ENCODE measurements around the gene REXO5. TPM values are rescaled to one million over a fixed set of nuclear protein-coding genes. Genes with fewer than 3 reads are reported as not detected.

REXO5 gene
- total RNA-seq, 2 donors from 2014 or later: 2.3 to 3.6 TPM

GRCh38 chr16:20807862-20808261, 1.5 kb downstream of the REXO5 start:
- H3K27ac ChIP-seq: no peak overlapping the region
- H3K36me3 ChIP-seq (replicated peaks in 1 of 2; ENCODE audit: insufficient read depth in 1 of 2, low read depth in 2 of 2): no peaks in the 10 kb centered on the region
- H3K4me1 ChIP-seq: peaks cover 22% of the 10 kb centered on the region
- TF ChIP-seq POLR2A (IDR thresholded peaks at IDR 0.05): no peak
- TF ChIP-seq CTCF (IDR thresholded peaks at IDR 0.05): no peak
- ATAC-seq (no peak), DNase-seq (no peak)
- H3K4me3 ChIP-seq: no peak overlapping the region
- H3K9me3 ChIP-seq: no peaks in the 10 kb centered on the region
- intact Hi-C loops (cut with DNase I): no loop called here
- 91% methylated on average over 11 of the region's 11 CpGs for WGBS, 2 donors
- no peaks in the 10 kb centered on the region for H3K27me3 ChIP-seq

DNA sequence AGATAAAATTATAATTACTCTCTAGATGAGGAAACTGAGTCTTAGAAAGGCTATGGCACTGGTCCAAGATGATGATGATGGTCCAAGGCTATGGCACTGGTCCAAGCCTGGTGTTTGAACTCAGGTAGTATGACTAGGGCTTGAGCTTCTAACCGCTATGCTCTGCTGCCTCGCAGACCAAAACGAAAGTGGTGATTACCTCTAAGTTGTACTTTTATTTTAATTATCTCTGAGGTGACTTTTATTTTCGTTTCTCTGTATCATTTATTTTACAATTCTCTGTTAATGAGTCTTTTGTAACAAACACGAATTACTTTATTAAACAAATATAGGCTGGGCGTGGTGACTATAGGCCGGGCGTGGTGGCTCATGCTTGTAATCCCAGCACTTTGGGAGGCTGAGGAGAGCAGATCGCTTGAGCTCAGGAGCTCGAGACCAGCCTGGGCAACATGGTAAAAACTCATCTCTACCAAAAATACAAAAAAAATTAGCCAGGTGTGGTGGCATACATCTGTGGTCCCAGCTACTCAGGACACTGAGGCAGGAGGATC, 5.6 kb downstream of the REXO5 start:
- Histone ChIP-seq H3K27me3 (no peaks in the 10 kb centered on the region), H3K27ac (no peak overlapping the region), H3K4me3 (no peak overlapping the region), H3K9me3 (no peaks in the 10 kb centered on the region), H3K4me1 (peaks cover 3% of the 10 kb centered on the region), H3K36me3 (replicated peaks in 1 of 2; ENCODE audit: insufficient read depth in 1 of 2, low read depth in 2 of 2) (no peaks in the 10 kb centered on the region)
- ATAC-seq: no peak
- WGBS, 2 donors: 85 to 91% methylated on average over 10 of the region's 10 CpGs
- DNase-seq: no peak
- intact Hi-C loops (cut with DNase I): no loop called here
- TF ChIP-seq POLR2A (IDR thresholded peaks at IDR 0.05) (no peak), CTCF (IDR thresholded peaks at IDR 0.05) (no peak)

- Histone ChIP-seq H3K4me3 (no peak overlapping the region), H3K36me3 (replicated peaks in 1 of 2; ENCODE audit: insufficient read depth in 1 of 2, low read depth in 2 of 2) (no peaks in the 10 kb centered on the region), H3K4me1 (no peaks in the 10 kb centered on the region), H3K27me3 (no peaks in the 10 kb centered on the region), H3K9me3 (no peaks in the 10 kb centered on the region), H3K27ac (no peak overlapping the region)
- 55 to 88% methylated on average over 2 of the region's 2 CpGs for WGBS, 2 donors
- intact Hi-C loops (cut with DNase I): no loop called here
- DNase-seq (no peak), ATAC-seq (no peak)
- TF ChIP-seq POLR2A (IDR thresholded peaks at IDR 0.05) (no peak), CTCF (IDR thresholded peaks at IDR 0.05) (no peak)
Measured at GRCh38 chr16:20812510-20812909, 6.2 kb downstream of the REXO5 start.

- ATAC-seq (no peak), DNase-seq (no peak)
- no peak for TF ChIP-seq CTCF (IDR thresholded peaks at IDR 0.05)
- no peak for TF ChIP-seq POLR2A (IDR thresholded peaks at IDR 0.05)
- no peaks in the 10 kb centered on the region for H3K9me3 ChIP-seq
- 86 to 89% methylated on average over 4 of the region's 4 CpGs for WGBS, 2 donors
- H3K4me3 ChIP-seq: no peak overlapping the region
- intact Hi-C loops (cut with DNase I): no loop called here
- H3K27ac ChIP-seq: no peak overlapping the region
- no peaks in the 10 kb centered on the region for H3K4me1 ChIP-seq
- H3K27me3 ChIP-seq: no peaks in the 10 kb centered on the region
- no peaks in the 10 kb centered on the region for H3K36me3 ChIP-seq (replicated peaks in 1 of 2; ENCODE audit: insufficient read depth in 1 of 2, low read depth in 2 of 2)
Measured at GRCh38 chr16:20814784-20815183, 8.5 kb downstream of the REXO5 start.

DNA sequence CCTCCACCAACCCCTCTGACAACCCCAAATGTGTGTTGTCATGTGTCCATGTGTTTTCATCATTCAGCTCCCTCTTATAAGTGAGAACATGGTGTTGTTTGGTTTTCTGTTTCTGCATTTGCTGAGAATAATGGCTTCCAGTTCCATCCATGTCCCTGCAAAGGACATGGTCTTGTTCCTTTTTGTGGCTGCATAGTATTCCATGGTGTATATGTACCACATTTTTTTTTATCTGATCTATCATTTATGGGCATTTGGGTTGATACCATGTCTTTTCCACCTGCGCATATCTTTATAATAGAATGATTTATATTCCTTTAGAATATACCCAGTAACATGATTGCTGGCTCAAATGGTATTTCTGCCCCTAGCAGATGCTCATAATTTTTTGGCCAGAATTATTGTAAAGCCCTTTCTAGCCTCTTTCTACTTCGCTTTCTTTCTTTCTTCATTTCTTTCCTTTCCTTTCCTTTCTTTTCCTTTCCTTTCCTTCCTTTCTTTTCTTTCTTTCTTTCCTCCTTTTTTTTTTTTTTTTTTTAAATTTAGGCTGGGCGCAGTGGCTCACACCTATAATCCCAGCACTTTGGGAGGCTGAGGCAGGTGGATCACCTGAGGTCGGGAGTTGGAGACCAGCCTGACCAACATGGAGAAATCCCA, 12.7 kb downstream of the REXO5 start:
- no peak for TF ChIP-seq CTCF (IDR thresholded peaks at IDR 0.05)
- no peak for TF ChIP-seq POLR2A (IDR thresholded peaks at IDR 0.05)
- H3K4me3 ChIP-seq: no peak overlapping the region
- 97% methylated on average over 4 of the region's 4 CpGs for WGBS, 2 donors
- H3K27ac ChIP-seq: no peak overlapping the region
- DNase-seq (no peak), ATAC-seq (no peak)
- peaks cover 0 to 2% of the 10 kb centered on the region in 2 donors for H3K36me3 ChIP-seq (replicated peaks in 1 of 2; ENCODE audit: insufficient read depth in 1 of 2, low read depth in 2 of 2)
- intact Hi-C loops (cut with DNase I): no loop called here
- no peaks in the 10 kb centered on the region for H3K4me1 ChIP-seq
- H3K27me3 ChIP-seq: no peaks in the 10 kb centered on the region
- H3K9me3 ChIP-seq: no peaks in the 10 kb centered on the region

Data from body of pancreas (tissue), 4 donors.